ENCODE data around the gene KIFBP. TPM values are rescaled to one million over a fixed set of nuclear protein-coding genes. Genes with fewer than 3 reads are reported as not detected.

The KIFBP gene
- total RNA-seq, 6 experiments from 2014 or later = 6.6 to 11.8 (median 9.0) TPM

- Histone ChIP-seq H3K4me3 (no peak overlapping the region), H3K36me3 (no peaks in the 10 kb centered on the region), H3K4me1 (peaks cover 0 to 3% (median 0%) of the 10 kb centered on the region in 4 donors), H3K27ac (peak overlapping the region in 2 of 3 donors; percentile 8 to 43), H3K9me3 (no peaks in the 10 kb centered on the region), H3K27me3 (no peaks in the 10 kb centered on the region)
- WGBS (ENCODE audit: insufficient coverage, low coverage, low lambda C conversion rate, missing lambda C conversion rate) = 49% methylated on average over 5 of the region's 8 CpGs
- peak in 2 of 4 donors; percentile 7 to 19 for ATAC-seq
- intact Hi-C loops (cut with DNase I) = no loop called here
- TF ChIP-seq CTCF (IDR thresholded peaks at IDR 0.05) = no peak
- DNase-seq = no peak
These were observed 77.1 kb downstream of the KIFBP start for GRCh38 chr10:69065406-69066361.

Other genes with a start within 250 kb of the KIFBP start
- gene STOX1, start 161.3 kb upstream of the KIFBP start, total RNA-seq = under 1 TPM in 5 of 6 experiments, not detected in 1; 0.12 to 0.81 (median 0.20) TPM
- gene DDX50, start 87.5 kb upstream of the KIFBP start, total RNA-seq = 10 to 100 TPM in 4 of 6 experiments, 1 to 10 TPM in 2; 7.4 to 12.4 (median 11.2) TPM
- gene DDX21, start 32.6 kb upstream of the KIFBP start, total RNA-seq = 10 to 100 TPM; 12.7 to 43.1 (median 29.1) TPM
- 10 to 100 TPM; 20.0 to 95.1 (median 31.9) TPM for gene SRGN, start 99.3 kb downstream of the KIFBP start, total RNA-seq
- 10 to 100 TPM; 13.3 to 24.7 (median 19.3) TPM for gene VPS26A, start 135.4 kb downstream of the KIFBP start, total RNA-seq
- gene SUPV3L1, start 191.4 kb downstream of the KIFBP start, total RNA-seq = 10 to 100 TPM; 18.4 to 28.5 (median 22.6) TPM
- 10 to 100 TPM in 3 of 6 experiments, 1 to 10 TPM in 1, under 1 TPM in 2; 0.24 to 44.5 (median 20.1) TPM for gene HKDC1, start 231.5 kb downstream of the KIFBP start, total RNA-seq

Measured in right lobe of liver (tissue), 6 donors.